ENCODE data around the gene NOS3.
"Not testable (repeated sequence)": the region's sequence is repeated elsewhere in the genome, so short reads cannot be mapped to it uniquely, and the experiment has no call there.

The NOS3 gene

DNA sequence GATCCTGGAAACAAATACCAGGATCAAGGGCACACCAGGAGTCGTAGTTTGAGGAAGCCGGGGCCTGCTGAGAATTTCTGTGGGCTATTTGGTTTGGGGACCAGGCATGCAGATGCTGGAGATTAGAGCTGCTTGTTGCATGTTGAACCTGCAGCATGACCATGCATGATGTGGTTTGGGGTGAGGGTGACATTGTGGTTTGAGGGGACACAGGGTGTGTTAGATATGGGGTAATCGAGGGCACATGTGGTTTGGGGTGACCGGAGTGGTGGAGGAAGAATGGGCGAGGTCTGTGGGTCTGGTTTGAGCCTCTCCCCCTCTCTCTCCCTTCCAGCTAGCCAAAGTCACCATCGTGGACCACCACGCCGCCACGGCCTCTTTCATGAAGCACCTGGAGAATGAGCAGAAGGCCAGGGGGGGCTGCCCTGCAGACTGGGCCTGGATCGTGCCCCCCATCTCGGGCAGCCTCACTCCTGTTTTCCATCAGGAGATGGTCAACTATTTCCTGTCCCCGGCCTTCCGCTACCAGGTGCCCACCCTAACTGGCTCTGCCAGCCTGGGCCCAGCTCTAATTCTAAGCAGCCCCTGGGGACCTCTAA, 10.2 kb downstream of the NOS3 start:
- DNase-seq (ENCODE audit: low read depth, low spot score), result no peak

DNA sequence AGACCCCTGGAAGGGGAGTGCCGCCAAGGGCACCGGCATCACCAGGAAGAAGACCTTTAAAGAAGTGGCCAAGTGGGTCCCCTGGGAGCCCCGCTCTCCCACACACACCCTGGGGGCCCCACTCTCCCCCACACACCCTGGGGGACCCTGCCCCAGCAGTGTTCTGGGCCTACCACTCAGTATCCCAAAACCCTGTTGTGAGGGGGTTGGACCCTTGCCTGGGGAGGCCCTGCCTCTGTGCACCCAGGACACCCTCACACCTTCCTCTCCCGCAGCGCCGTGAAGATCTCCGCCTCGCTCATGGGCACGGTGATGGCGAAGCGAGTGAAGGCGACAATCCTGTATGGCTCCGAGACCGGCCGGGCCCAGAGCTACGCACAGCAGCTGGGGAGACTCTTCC, 10.7 kb downstream of the NOS3 start:
- DNase-seq (ENCODE audit: low read depth, low spot score), result no peak

DNA sequence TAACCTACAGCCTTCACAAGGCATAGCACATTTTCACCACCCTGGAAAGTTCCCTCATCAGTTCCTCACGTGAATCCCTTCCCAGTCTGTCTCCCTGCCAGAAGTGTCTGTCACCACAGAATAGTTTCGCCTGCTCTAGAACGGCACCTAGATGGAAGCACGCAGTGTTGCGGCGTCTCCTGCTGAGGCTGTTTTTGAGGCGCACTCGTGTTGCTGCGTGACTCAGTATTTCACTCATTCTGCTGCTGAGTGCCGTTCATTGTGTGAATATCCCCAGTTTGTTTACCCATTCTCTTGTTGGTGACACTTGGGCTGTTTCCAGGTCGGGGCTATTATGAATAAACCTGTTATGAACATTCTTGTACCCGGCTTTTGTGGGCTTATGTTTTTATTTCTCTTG, 12.8 kb downstream of the NOS3 start:
- no peak for DNase-seq (ENCODE audit: low read depth, low spot score)

DNA sequence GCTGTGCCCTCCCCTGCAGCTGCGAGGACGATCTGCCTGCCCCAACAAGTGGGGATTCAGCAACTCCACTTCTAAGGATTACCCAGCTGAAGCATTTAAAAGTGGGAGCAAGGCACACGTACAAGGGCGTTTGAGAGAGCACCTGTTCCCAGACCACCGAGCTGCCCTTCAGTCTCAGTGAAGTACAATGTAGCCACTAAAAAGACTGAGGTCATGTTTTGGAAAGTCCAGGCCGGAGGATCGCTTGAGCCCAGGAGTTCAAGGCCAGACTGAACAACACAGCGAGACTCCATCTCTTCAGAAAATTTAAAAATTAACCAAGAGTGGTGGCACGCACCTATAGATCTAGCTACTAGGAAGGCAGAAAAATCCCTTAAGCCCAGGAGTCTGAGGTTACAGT, 14.7 kb downstream of the NOS3 start:
- DNase-seq (ENCODE audit: low read depth, low spot score), result no peak

DNA sequence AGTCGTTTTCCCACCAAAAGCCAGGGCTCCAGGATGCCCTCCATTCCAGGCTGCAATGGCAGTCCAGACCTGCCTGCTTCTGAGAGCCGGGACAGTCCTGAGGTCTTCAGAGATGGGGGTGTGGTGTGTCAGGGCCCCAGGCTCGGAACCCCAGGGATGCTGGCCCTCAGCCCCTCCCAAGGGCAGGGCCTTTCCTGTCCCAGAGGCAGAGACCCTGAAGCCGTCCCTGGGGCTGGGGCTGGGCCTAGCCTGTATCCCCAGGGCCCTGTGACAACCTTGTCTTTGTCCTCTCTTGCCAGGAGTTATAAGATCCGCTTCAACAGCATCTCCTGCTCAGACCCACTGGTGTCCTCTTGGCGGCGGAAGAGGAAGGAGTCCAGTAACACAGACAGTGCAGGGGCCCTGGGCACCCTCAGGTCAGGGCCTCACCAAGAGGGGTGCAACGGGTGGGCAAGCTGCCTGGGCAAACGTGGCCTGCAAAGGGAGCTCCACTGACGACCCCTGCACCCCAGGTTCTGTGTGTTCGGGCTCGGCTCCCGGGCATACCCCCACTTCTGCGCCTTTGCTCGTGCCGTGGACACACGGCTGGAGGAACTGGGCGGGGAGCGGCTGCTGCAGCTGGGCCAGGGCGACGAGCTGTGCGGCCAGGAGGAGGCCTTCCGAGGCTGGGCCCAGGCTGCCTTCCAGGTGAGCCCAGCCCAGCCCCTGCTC, 15.9 kb downstream of the NOS3 start:
- no peak for DNase-seq (ENCODE audit: low read depth, low spot score)

DNA sequence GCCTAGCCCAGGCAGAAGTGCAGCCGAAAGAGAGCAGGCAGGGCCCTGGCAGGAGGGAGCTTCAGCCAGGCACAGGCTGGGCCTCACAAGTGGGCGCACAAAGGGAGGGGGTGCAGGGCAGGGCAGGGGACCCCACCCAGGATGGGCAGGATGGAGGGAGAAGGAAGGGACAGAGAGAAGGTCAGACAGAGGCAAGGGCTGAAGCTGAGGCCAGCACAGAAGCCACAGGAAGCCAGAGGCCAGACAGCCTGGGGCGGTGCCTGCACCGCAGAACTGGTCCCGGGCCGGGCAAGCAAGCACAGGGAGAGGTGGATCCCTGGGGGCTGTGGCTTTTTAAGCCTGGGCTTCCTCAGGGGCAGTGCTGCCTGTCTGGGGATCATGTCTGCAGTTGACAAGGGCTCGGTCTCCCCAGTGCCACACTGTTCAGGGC, 16.7 kb downstream of the NOS3 start:
- DNase-seq (ENCODE audit: low read depth, low spot score), result no peak

DNA sequence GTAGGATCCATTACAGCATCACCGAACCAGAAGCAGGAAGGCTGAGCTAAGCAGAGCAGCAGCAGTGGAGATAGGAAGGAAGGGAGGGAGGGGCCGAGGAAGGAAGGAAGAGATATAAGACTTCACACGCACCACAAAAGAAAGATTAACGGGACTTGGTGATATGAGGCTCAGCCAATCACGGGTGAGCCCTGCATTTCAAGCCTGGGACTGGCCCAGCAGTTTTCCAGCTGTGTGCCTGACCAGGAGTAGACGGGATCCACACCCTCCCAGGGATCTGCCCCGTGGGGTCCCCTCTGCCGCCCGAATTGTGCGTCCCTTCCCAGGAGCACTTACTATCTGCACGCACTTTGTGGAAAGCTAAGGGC, 17.3 kb downstream of the NOS3 start:
- no peak for DNase-seq (ENCODE audit: low read depth, low spot score)

DNA sequence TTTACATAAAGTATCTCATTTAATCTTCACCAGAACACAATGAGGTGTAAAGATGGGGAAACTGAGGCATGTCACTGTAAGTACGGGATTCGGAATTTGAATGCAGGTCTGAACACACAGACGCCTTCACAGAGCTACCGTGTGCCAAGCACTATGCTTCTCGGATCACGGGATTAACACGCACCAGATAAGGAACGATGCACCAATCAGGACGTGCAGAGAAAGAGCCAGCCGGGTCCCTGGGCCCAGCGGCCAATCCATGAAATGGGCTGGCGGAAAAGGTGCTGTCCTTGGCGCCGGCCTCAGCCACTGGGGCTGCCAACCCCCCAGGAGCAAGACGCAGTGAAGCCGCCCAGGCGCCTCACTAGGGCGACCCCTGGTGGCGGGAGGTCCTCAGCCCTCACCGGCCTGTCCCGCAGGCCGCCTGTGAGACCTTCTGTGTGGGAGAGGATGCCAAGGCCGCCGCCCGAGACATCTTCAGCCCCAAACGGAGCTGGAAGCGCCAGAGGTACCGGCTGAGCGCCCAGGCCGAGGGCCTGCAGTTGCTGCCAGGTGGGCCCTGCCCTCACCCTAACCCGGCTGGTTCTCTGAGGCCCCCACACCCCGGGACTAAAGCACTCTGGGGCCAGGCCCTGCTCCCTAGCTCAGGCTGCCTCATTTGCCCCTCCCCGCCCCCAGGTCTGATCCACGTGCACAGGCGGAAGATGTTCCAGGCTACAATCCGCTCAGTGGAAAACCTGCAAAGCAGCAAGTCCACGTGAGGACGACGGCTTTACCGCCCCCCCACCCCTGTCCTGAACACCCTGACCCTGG, 17.9 kb downstream of the NOS3 start:
- no peak for DNase-seq (ENCODE audit: low read depth, low spot score)

DNA sequence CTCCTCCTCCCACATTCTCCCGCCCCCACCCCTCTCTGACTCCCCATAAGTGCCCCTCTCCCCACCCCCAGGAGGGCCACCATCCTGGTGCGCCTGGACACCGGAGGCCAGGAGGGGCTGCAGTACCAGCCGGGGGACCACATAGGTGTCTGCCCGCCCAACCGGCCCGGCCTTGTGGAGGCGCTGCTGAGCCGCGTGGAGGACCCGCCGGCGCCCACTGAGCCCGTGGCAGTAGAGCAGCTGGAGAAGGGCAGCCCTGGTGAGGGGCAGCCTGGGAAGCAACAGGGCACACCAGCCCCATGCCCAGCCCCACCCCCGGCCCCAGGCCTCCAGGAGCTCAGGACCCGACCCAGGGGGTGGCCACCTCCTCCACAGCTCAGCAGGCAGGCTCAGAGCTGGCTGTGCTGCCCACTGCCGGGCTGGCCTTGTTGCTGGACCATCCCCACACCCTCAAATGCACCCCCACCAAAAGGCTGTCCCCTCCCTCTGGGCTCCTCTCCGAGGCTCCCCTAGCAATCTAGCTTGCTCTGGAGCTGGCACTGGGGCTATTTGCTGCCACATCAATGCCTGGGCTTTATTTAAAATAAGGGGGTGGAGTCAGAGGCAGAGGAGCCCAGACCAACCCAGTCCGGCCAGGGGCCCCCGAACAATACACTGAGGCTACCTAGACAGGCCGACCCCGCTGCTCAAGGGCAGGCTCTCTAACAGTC, 18.7 kb downstream of the NOS3 start:
- no peak for DNase-seq (ENCODE audit: low read depth, low spot score)

DNA sequence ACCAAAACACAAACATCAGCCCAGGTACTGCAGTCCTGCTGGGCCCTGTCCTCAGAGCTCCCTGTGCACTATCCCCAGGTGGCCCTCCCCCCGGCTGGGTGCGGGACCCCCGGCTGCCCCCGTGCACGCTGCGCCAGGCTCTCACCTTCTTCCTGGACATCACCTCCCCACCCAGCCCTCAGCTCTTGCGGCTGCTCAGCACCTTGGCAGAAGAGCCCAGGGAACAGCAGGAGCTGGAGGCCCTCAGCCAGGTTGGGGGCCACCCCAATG, 19.2 kb downstream of the NOS3 start:
- DNase-seq (ENCODE audit: low read depth, low spot score), result no peak

DNA sequence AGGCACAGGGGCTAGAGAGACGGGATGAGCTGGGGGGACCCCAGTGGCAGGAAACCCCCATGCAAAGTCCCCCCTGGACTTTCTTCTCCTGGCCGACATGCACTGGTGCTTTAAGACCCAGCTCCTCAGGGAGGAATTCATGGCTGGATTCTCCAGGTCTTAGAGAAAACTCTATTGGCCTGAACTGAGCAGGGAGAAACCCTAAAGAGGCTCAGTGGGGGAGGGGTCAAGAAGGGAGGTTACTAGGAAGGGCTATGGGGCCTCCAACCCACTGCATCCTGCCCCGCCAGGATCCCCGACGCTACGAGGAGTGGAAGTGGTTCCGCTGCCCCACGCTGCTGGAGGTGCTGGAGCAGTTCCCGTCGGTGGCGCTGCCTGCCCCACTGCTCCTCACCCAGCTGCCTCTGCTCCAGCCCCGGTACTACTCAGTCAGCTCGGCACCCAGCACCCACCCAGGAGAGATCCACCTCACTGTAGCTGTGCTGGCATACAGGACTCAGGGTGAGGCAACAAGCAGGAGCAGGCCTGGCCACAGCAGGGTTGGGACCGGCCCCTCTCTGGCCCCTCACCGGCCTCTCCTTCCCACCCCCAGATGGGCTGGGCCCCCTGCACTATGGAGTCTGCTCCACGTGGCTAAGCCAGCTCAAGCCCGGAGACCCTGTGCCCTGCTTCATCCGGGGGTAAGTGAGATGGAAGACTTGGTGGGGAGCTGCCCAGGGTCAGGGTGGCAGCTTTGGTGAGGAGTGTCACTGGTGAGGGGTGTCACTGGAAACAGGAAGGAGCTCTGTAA, 19.7 kb downstream of the NOS3 start:
- no peak for DNase-seq (ENCODE audit: low read depth, low spot score)

DNA sequence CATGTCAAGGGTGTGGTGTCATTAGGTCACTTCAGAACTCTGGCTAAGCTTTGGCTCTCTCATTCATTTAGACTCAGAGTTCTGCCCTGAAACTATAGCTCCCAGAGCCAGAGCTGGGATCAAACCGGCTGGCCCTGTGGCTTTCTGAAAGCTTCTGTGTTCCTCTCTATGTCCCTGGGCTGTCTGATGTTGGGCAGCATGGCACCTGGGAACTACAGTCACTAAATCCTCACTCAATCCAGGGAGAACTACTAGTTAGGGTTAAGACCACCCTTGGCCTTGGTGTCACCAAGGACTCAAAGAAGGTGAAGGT, 20.2 kb downstream of the NOS3 start:
- no peak for DNase-seq (ENCODE audit: low read depth, low spot score)

DNA sequence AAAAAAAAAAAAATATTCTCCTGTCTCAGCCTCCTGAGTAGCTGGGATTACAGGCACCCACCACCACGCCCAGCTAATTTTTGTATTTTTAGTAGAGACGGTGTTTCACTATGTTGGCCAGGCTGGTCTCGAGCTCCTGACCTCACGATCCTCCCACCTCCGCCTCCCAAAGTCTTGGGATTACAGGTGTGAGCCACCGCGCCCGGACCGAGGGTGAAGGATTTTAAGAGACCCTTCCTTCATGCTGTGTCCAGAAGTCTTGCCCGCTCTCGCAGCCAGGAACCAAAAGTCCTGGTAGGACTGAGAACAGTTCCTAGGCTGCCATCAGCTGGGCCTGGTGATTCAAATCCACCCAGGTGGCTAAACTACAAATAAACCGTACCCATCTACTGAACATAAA, 20.8 kb downstream of the NOS3 start:
- not testable (repeated sequence) for DNase-seq (ENCODE audit: low read depth, low spot score)

DNA sequence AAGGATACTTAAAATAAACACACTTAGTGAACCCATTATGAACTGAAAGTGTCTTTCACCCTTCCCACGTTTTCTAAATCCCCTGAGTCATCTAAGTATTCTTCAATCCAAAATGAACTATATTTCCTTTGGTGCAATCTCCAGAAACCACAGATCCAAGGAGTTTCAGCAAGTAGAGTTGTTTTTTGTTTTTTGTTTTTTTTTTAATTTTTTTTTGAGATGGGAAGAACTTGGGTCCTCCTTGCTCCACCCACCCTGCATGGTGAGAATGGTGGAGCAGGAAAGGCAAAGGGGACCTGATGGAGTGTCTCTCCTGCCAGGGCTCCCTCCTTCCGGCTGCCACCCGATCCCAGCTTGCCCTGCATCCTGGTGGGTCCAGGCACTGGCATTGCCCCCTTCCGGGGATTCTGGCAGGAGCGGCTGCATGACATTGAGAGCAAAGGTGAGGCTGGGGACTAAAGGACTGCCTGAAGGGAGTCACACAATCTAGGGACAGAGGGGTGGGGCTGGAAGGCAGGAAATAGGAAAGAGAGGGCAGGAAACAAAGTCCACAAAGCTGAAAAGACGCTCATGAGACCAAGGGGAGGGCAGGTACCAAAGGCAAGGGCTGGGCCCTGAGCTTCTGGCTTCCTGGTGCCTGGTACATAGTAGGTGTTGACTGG, 21.3 kb downstream of the NOS3 start:
- DNase-seq (ENCODE audit: low read depth, low spot score), result no peak

DNA sequence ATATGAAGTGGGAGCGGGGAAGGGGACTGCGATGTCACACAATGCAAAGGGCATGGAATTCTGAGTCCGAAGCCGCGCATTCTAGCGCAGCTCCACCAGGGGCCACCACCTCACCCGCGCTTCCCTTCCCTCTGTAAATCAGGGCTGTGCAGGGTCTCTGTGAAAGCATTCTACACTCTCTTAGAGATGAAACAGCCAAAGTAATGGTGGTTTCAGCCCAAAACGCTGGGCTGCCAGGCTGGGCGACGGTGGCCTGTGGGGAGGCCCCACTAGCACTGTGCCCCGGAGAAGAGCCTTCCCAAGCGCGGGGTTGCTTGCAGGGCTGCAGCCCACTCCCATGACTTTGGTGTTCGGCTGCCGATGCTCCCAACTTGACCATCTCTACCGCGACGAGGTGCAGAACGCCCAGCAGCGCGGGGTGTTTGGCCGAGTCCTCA, 22.1 kb downstream of the NOS3 start:
- DNase-seq (ENCODE audit: low read depth, low spot score), result no peak

DNA sequence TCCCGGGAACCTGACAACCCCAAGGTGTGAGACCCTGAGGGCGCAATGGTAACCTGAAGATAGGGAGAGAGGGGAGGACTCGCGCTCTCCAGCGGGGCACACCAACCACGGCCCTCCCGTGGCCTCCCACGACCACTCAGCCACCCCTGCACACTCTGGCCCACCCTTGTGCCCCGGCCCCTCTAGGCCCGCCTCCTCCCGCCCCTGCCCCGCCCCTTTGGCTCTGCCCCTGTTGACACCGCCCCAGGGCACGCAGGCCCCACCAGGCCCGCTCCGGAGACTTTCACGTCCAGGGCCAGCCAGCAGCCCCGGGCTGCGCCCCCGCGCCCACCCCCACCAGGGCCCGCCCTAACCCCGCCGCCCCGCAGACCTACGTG, 22.5 kb downstream of the NOS3 start:
- no peak for DNase-seq (ENCODE audit: low read depth, low spot score)

DNA sequence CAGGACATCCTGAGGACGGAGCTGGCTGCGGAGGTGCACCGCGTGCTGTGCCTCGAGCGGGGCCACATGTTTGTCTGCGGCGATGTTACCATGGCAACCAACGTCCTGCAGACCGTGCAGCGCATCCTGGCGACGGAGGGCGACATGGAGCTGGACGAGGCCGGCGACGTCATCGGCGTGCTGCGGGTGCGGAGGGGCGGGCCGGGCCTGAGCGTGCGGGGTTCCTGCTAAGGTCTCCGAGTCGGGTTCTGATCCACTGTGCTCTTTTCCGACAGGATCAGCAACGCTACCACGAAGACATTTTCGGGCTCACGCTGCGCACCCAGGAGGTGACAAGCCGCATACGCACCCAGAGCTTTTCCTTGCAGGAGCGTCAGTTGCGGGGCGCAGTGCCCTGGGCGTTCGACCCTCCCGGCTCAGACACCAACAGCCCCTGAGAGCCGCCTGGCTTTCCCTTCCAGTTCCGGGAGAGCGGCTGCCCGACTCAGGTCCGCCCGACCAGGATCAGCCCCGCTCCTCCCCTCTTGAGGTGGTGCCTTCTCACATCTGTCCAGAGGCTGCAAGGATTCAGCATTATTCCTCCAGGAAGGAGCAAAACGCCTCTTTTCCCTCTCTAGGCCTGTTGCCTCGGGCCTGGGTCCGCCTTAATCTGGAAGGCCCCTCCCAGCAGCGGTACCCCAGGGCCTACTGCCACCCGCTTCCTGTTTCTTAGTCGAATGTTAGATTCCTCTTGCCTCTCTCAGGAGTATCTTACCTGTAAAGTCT, 23.1 kb downstream of the NOS3 start:
- no peak for DNase-seq (ENCODE audit: low read depth, low spot score)

DNA sequence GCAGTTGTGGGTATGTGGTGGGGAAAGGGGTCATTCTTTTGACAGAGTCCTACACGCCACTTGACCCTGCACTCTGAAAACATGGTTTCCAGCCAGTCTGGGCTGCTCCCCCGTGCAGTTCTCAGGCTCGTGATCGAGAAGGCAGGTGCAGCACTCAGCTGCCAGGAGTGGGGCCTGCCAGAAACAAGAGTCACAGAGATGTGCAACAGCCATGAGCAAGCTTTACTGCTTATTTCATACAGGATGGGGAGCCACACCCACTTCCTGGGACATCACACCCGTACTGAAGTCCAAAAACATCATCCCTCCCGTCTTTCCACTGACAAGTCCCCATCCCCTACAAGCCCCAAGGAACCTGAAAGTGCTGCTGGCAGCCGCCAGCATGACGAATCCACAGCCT, 24.1 kb downstream of the NOS3 start:
- no peak for DNase-seq (ENCODE audit: low read depth, low spot score)

DNA sequence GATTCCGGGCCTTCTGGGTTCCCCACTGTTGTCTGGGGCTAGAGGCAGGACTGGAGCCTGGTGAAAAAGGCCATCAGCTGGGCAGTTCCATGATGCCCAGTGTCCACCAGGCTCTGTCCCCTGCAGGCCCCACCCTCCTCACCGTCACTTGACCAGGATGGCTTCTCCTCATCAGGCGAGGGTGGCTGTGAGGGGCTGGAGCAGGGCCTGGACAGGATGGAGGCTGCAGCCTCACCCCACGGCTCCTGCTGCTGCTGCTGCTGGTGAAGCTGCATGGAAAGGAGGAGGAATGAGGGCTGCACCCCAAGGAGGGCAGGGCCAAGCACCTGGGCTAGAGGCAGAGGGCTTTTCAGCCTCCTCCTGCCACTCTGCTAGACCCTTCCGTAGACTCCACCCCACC, 25.1 kb downstream of the NOS3 start:
- DNase-seq (ENCODE audit: low read depth, low spot score), result no peak

DNA sequence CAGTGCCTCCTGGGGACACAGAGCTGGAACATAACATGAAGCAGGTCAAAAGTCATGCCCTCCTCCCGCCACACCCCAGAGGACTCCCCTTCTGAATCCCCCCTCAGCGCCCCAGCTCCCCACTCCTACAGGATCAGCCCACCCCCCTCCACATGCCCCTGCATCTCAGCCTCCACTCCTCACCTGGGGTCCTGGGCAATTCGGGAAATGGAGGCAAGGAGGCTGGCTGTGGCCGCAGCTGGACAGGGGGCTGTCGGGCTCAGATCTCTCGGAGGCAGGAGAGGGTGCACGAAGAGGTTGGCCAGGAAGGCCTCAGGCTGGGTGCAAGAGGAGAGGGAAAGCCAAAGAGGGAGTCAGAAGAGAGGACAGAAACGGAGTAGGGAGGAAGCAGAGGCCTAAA, 25.7 kb downstream of the NOS3 start:
- DNase-seq (ENCODE audit: low read depth, low spot score), result no peak

DNA sequence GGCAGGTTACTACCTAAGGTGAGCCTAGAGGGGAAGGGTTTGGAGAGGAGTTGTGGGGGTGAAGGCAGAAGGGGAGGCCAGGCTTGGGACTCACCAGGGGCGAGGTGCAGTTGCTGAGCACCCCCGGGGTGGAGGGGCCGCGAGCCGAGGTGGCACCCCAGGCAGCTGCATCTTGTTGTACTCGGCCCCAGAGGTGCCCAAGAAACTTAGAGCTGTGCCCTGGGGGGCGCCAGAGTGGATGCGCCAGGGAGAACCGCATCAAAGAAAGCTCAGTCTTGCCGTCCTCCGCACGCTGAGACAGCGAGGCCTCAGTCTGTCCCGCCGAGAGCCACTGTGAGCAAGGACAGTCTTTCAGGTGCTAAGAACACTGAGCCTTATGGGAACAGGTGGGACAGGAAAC, 26.1 kb downstream of the NOS3 start:
- no peak for DNase-seq (ENCODE audit: low read depth, low spot score)

All from brain pericyte (primary cell).